Upper lobe of left lung (tissue), 6 donors: ENCODE measurements around the gene SATB2. TPM values are rescaled to one million over a fixed set of nuclear protein-coding genes. Genes with fewer than 3 reads are reported as not detected.
A peak's percentile ranks its signal among the peaks of the same experiment; 100 is the strongest.

Experiments
- ATAC-seq, 2 donors: fragments of 200-7000 bp; cut with Tn5 transposase; one replicate each; pipeline ENCODE4 v1.9.1; 2022; ENCODE audit warnings: mild to moderate bottlenecking in 2 of 2, moderate library complexity in 2 of 2; ENCODE audit not compliant: low FRiP score in 2 of 2
- DNase-seq, 2 donors: peaks; one replicate each; pipeline ENCODE4 v3.0.0-alpha.2; 2019 to 2020
- H3K27ac ChIP-seq, 4 donors: fragments of 200-600 bp; sonication (generic); one replicate each; pipeline ENCODE4 v1.5.1; 2016 to 2019
- H3K27me3 ChIP-seq, 4 donors: fragments of 200-600 bp; sonication (generic); one replicate each; pipeline ENCODE4 v1.5.1; 2017 to 2019
- H3K36me3 ChIP-seq, 4 donors: fragments of 200-600 bp; sonication (generic); one replicate each; pipeline ENCODE4 v1.5.1; 2016 to 2019
- H3K4me1 ChIP-seq, 4 donors: fragments of 200-600 bp; sonication (generic); one replicate each; pipeline ENCODE4 v1.5.1; 2018 to 2019
- H3K4me3 ChIP-seq, 4 donors: fragments of 200-600 bp; sonication (generic); one replicate each; pipeline ENCODE4 v1.5.1; 2017 to 2019; ENCODE audit warnings: mild to moderate bottlenecking in 2 of 4, moderate library complexity in 1 of 4
- H3K9me3 ChIP-seq, 4 donors: fragments of 200-600 bp; sonication (generic); one replicate each; pipeline ENCODE4 v1.5.1; 2018 to 2019
- CTCF ChIP-seq, 6 experiments: fragments of 450-650 bp in 4 of 6; fragments of 200-600 bp in 2 of 6; sonication (generic) in 2 of 6; IDR thresholded peaks; one replicate each; pipeline ENCODE4 v1.5.1; 2016 to 2019; ENCODE audit warnings: antibody characterized with exemption in 6 of 6
- EP300 ChIP-seq, 4 donors: sonication (generic); formaldehyde crosslinking; IDR thresholded peaks; one replicate each; pipeline ENCODE4 v1.5.1; 2017; ENCODE audit warnings: antibody characterized with exemption in 4 of 4, control low read depth in 2 of 4
- POLR2A ChIP-seq, 4 donors: fragments of 450-650 bp; IDR thresholded peaks; one replicate each; pipeline ENCODE4 v1.5.1; 2016 to 2017; ENCODE audit warnings: antibody characterized with exemption in 4 of 4, mild to moderate bottlenecking in 2 of 4
- POLR2AphosphoS5 ChIP-seq, 2 donors: sonication (generic); formaldehyde crosslinking; IDR thresholded peaks; one replicate each; pipeline ENCODE4 v1.5.1; 2017; ENCODE audit warnings: antibody characterized with exemption in 2 of 2
- WGBS, 2 donors: methylation state at CpG; one replicate each; pipeline ENCODE4 v1.1.5; 2017 to 2018; 5-methylcytosine and 5-hydroxymethylcytosine counted together
- total RNA-seq, 6 donors: library from RNA; depleted of rRNA in 4 of 6; stranded (reverse); fragments of >200 nt in 4 of 6; gene quantifications; one replicate each; pipeline versions ENCODE4 v1.1.0 to v1.2.1, GENCODE V29; 2016 to 2021
- donor health status: DM: no; HTN: no; CAD: no; lungs with moderate emphysema.
- donor health status: DM: no; HTN: yes; CAD: no; lungs with severe emphysema.

SATB2 gene
- total RNA-seq, 6 donors from 2014 or later, result 1.7 to 9.4 (median 3.1) TPM

DNA sequence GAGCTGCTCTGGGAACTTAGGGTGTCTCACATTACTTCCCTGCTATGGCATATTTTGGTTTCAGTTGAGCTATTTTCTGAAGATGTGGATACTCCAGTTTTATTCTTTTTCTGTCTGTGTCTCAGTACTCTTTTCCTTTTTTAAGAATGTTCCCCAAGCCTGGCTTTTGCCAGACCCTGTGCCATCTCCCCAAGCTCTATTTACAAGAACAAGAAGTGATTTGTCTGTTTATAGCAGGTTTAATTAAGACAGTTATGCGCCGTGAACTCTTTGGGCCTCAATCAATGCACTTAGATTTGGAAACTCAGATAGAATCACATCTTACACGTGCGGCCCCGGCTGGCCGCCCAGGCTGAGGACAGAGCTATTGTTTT is 8.9 kb upstream of the SATB2 start:
- peak in 1 of 2 donors; percentile 40 for DNase-seq
- WGBS, 2 donors, result 11 to 13% methylated on average over 6 of the region's 6 CpGs
- ATAC-seq, result no peak
- peaks cover 0 to 9% (median 0%) of the 10 kb centered on the region in 4 donors for H3K9me3 ChIP-seq
- H3K4me3 ChIP-seq, result no peak overlapping the region
- no peak overlapping the region for H3K27ac ChIP-seq
- TF ChIP-seq POLR2AphosphoS5 (IDR thresholded peaks at IDR 0.05) (no peak), POLR2A (IDR thresholded peaks at IDR 0.05) (no peak), EP300 (IDR thresholded peaks at IDR 0.05) (no peak), CTCF (IDR thresholded peaks at IDR 0.05) (no peak)
- H3K36me3 ChIP-seq, result no peaks in the 10 kb centered on the region
- peaks cover 7 to 99% (median 70%) of the 10 kb centered on the region in 4 donors for H3K27me3 ChIP-seq
- H3K4me1 ChIP-seq, result peaks cover 39 to 59% (median 45%) of the 10 kb centered on the region in 4 donors

DNA sequence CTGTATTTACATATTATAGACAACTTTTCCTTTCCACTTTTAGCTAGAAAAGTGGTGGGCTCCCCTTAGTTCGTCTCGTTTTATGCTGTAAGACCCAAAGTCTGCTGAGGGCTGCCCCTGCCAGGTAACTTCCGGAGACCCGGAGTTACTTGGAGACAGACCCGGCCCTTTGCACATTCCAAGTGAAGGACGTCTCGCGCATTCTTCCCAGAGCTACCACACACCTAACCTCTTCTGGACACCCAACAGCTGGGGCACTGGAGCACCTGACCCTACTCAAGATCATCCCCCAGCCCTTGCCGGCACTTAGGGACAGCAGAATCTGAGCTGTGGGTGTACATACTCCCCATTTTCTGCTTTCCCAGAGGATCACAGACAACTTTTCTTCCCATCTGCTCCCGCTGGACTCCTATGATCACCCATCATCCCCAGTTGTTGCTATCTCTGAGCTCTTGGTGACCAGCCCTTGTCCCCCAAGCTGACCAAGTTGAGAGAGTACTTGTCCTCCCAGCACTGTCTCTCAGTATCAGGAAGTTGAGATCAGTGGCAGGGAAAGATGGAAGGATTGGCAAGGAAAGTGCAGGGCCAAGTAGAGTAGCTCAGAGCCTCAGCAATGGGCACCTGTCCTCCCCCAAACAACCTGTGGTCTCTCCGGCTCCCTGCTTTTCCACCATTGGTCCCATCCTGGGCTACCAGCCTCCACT is 8.4 kb upstream of the SATB2 start:
- no peak for DNase-seq
- Histone ChIP-seq H3K4me1 (peaks cover 35 to 54% (median 39%) of the 10 kb centered on the region in 4 donors), H3K9me3 (peaks cover 0 to 9% (median 0%) of the 10 kb centered on the region in 4 donors), H3K36me3 (no peaks in the 10 kb centered on the region), H3K4me3 (no peak overlapping the region), H3K27me3 (peaks cover 7 to 99% (median 72%) of the 10 kb centered on the region in 4 donors), H3K27ac (no peak overlapping the region)
- WGBS, 2 donors, result 12 to 15% methylated on average over 11 of the region's 11 CpGs
- no peak for TF ChIP-seq EP300 (IDR thresholded peaks at IDR 0.05)
- no peak for TF ChIP-seq POLR2A (IDR thresholded peaks at IDR 0.05)
- no peak for TF ChIP-seq CTCF (IDR thresholded peaks at IDR 0.05)
- no peak for TF ChIP-seq POLR2AphosphoS5 (IDR thresholded peaks at IDR 0.05)
- ATAC-seq, result no peak

DNA sequence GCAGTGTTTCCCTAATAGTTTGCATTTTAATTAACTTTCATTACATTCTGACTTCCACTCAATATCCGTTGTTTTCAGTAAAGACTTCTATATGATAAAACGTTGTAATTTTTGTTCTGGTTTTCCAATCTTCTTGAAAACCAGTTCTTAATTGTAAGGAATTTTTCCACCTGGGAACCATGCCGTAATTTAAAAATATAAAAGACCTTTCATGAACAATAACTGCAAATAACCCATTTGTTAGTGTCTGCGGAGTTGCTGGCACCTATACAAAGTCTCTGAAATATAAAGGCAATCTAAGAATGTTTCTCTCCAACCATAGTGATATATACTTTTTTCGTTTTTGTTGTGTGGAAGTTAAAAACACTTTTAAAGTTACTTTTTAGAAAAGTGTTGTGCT is 7.7 kb upstream of the SATB2 start:
- H3K4me3 ChIP-seq, result no peak overlapping the region
- peaks cover 7 to 97% (median 70%) of the 10 kb centered on the region in 4 donors for H3K27me3 ChIP-seq
- DNase-seq, result no peak
- H3K4me1 ChIP-seq, result peaks cover 32 to 46% (median 37%) of the 10 kb centered on the region in 4 donors
- no peak overlapping the region for H3K27ac ChIP-seq
- no peak for TF ChIP-seq POLR2A (IDR thresholded peaks at IDR 0.05)
- TF ChIP-seq EP300 (IDR thresholded peaks at IDR 0.05), result no peak
- no peak for TF ChIP-seq POLR2AphosphoS5 (IDR thresholded peaks at IDR 0.05)
- TF ChIP-seq CTCF (IDR thresholded peaks at IDR 0.05), result no peak
- ATAC-seq, result no peak
- WGBS, 2 donors, result 13 to 17% methylated on average over 5 of the region's 5 CpGs
- H3K9me3 ChIP-seq, result peaks cover 0 to 9% (median 0%) of the 10 kb centered on the region in 4 donors
- H3K36me3 ChIP-seq, result no peaks in the 10 kb centered on the region

- 6 to 13% methylated on average over 14 to 42 of the region's 46 CpGs for WGBS, 2 donors
- Histone ChIP-seq H3K9me3 (peaks cover 0 to 9% (median 0%) of the 10 kb centered on the region in 4 donors), H3K27me3 (peaks cover 7 to 91% (median 67%) of the 10 kb centered on the region in 4 donors), H3K4me1 (peaks cover 37 to 45% (median 41%) of the 10 kb centered on the region in 4 donors), H3K36me3 (no peaks in the 10 kb centered on the region), H3K27ac (no peak overlapping the region), H3K4me3 (peak overlapping the region in 1 of 4 donors; percentile 3)
- DNase-seq, result peak in 1 of 2 donors; percentile 79
- no peak for TF ChIP-seq POLR2A (IDR thresholded peaks at IDR 0.05)
- ATAC-seq, result no peak
These were observed 7.0 kb upstream of the SATB2 start for GRCh38 chr2:199464606-199465352.
